T-helper 1 cell treated with Interleukin-12 subunit alpha and Interleukin-12 subunit beta and Interleukin-4 antibody, amounts not matched to agents 30 ng/mL and 1 ng/mL, for 36 hours (primary cell): Measurements from ENCODE around the gene PPP6R3. TPM values are rescaled to one million over a fixed set of nuclear protein-coding genes. Genes with fewer than 3 reads are reported as not detected.
"Not testable (repeated sequence)": the region's sequence is repeated elsewhere in the genome, so short reads cannot be mapped to it uniquely, and the experiment has no call there.

ENCODE experiments used
- intact Hi-C: fragments of 100-400 bp; cut with micrococcal nuclease; formaldehyde crosslinking; loops from one replicate; pipeline ENCODE4 v1.15.1; 2024
- total RNA-seq: library from RNA; stranded (reverse); gene quantifications from 2 replicates; pipeline ENCODE4 v1.2.3, GENCODE V29; 2022

The PPP6R3 gene
- total RNA-seq, 1 donor from 2014 or later = 139 TPM

DNA sequence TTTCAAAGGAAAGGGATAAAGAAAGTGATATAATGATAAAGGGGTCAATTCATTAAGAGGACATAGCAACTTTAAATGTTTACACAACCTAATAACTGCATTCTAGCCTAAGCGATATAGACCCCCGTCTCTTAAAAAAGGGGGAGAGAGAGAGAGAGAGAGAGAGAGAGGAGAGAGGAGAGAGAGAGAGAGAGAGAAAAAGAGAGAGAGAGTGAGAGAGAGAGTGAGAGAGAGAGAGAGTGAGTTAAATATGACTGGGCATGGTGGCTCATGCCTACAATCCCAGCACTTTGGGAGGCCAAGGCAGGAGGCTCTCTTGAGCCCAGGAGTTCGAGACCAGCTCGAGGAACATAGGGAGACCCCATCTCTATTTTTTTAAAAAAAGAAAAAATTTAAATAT, 133.6 kb downstream of the PPP6R3 start:
- intact Hi-C loops = no loop called here

DNA sequence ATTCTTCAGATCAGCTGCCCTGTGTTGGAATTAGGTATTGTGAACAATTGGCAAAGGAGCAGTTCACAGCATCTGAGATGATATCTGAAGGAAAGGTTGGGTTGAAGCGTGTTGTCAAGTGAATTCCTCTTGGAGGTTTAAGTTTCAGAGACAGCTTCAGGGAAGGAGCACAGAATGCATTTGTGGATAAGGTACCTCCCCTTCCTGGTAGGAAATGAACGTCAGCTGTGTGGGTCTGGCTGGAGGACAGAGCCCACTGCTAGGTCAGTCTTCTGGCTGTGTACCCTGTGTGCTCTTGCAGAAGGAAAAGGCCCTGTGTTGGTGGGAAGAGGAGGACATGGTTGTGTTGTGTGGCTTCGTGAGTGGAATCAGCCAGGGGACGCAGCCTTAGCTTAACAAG, 135.7 kb downstream of the PPP6R3 start:
- intact Hi-C loops = no loop called here

GRCh38 chr11:68598816-68599653, 138.5 kb downstream of the PPP6R3 start:
- intact Hi-C loops = no loop called here

DNA sequence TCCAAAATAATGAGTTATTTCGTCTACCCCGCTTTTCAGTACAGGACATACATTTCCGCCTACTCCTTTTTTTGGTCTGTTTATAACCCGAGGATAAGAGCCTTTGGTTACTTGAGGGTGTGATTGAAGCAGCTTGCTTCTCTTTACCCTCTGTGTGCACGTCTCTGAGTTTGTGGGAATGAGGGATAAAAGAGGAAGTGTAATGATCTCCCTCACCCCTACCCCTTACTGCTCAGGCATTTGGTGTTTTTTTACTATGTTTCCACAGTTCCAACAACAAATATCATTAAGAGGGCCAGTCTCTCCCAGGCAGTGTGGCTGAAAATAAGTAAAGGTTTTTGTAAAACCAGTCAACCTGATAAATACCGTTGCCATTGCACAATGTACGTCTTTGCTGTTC, 140.6 kb downstream of the PPP6R3 start:
- intact Hi-C loops = no loop called here

DNA sequence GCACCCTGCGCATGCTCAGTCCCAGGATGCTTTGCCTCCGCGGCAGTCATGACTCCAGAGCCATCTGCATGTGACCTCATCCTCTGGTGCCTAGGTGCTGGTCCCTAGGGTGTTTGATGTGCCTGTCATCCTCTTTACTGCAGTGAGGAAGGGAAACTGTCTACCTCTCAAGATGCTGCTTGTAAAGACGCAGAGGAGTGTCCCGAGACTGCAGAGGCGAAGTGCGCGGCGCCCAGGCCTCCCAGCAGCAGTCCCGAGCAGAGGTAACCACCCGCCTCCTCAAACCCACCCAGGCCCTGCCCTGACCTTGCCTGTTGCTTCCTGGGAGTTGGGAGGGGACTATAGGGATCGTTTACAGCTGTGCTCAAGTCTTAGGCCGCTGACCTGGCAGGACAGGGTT, 149.2 kb downstream of the PPP6R3 start:
- intact Hi-C loops = loop anchor here (2.0 kb wide), 1 partner anchor 479 kb away; no protein-coding TSS in a partner anchor

- intact Hi-C loops = loop anchor here (2.0 kb wide), 1 partner anchor 478 kb away; no protein-coding TSS in a partner anchor
Measured at GRCh38 chr11:68610452-68611116, 150.0 kb downstream of the PPP6R3 start.

- intact Hi-C loops = no loop called here
Measured at GRCh38 chr11:68615657-68616056, 155.1 kb downstream of the PPP6R3 start.

DNA sequence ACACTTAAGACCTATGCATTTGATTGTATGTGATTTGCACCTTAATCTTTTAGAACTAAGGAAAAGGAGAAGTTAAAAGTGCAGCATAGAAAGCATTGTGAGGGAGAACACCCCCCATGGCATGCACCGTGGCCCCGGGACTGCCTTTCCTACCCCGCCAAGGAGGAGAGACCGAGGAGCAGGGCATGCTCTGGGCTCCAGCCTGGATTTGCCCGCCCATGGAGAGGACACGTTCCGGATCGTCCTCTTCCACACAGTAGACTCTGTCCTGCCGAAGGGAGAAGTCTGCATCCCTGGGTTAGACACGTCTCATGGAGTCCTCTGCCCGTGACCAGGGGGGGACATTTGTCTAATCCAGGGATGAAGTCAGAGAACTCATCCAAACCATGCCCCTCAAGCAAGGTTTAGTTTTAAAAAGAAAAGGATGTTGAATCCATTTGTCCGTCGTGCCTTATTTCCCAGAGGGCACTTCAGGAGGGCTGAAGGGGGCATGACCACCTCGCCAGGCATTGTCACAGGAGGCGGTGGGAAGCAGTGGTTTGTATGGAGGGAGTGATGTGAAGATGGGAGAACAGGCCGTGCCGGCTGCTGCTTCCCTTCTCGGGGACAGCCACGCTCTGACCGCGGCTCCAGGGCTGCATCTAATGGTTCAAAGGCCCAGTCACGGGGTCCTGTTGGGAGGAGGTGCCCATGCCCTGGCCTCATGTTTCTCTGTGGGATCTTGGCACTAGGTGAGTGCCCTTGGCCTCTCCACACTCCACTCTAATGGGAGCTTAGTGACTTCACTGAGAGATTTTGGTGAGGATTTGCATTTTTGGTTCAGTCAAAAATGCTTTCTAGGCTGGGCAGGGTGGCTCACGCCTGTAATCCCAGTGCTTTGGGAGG, 157.6 kb downstream of the PPP6R3 start:
- intact Hi-C loops = no loop called here

DNA sequence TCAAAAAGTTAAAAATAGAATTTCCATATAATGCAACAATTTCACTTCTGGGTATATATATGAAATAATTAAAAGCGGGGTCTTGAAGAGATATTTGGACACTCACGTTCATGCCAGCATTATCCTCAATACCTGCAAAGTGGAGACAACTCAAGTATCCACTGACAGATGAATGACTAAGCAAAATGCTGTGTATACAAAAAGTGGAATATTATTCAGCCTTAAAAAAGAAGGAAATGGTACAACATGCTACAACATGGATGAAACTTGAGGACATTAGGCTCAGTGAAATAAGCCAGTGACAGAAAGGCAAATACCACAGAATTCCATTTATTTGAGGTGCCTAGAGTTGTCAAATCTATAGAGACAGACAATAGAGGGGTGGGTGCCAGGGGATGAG, 161.3 kb downstream of the PPP6R3 start:
- intact Hi-C loops = no loop called here

DNA sequence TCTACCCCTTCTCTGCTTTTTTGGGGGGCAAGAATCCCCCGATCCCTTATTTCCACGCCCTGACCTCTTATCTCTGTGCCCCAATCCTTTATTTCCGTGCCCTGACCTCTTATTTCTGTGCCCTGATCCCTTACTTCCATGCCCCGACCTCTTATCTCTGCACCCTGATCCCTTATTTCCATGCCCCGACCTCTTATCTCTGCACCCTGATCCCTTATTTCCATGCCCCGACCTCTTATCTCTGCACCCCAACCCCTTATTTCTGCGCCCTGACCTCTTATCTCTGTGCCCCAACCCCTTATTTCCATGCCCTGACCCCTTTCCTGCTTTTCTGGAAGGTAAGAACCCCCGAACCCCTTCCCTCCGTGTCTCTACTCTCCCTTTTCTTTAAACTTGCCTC, 163.2 kb downstream of the PPP6R3 start:
- intact Hi-C loops = not testable (repeated sequence)

GRCh38 chr11:68625069-68625468, 164.5 kb downstream of the PPP6R3 start:
- intact Hi-C loops = not testable (repeated sequence)

GRCh38 chr11:68626236-68626635, 165.7 kb downstream of the PPP6R3 start:
- intact Hi-C loops = not testable (repeated sequence)

DNA sequence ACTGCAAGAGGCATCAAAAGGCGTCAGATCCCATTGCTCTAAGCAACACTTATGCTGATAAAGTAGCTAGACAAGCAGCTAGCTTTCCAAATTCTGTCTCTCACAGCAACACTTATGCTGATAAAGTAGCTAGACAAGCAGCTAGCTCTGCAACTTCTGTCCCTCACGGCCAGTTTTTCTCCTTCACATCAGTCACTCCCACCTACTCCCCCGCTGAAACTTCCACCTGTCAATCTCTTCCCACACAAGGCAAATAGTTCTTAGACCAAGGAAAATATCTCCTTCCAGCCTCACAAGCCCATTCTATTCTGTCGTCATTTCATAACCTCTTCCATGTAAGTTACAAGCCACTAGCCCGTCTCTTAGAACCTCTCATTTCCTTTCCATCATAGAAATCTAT, 168.3 kb downstream of the PPP6R3 start:
- intact Hi-C loops = not testable (repeated sequence)

- intact Hi-C loops = loop anchor here (1.0 to 2.0 kb wide), 3 partner anchors 166 to 456 kb away; no protein-coding TSS in a partner anchor
Measured at GRCh38 chr11:68632375-68632774, 171.8 kb downstream of the PPP6R3 start.

DNA sequence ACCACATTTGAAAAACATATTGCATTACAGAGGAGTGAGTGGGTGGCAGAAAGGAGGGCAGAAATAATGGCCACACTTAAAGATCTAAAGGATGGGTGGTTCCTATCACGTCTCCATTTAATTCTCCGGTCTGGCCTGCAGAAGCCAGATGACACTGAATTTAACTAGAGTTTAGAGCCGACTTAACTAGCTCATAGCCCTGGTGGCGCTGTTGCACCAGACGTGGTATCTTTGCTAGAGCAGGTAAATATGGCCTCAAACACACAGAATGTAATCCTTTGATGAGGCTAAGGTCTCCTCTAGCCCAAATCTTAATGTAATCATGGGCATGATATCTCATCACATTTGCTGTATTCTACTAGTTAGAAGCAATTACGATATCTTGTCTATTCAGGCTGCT, 172.2 kb downstream of the PPP6R3 start:
- intact Hi-C loops = loop anchor here (1.0 to 2.0 kb wide), 3 partner anchors 165 to 456 kb away; no protein-coding TSS in a partner anchor

DNA sequence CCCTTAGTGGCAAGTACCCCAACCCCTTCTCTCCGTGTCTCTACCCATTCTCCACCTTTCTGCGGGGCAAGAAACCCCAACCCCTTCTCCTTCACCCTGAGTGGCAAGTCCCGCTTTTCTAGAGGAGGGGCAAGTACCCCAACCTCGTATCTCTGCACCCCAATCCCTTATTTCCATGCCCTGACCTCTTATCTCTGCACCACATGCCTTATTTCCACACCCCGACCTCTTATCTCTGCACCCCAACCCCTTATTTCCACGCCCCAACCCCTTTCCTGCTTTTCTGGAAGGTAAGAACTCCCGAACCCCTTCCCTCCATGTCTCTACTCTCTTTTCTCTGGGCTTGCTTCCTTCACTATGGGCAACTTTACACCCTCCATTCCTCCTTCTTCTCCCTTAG, 174.1 kb downstream of the PPP6R3 start:
- intact Hi-C loops = not testable (repeated sequence)

- intact Hi-C loops = not testable (repeated sequence)
Measured at GRCh38 chr11:68635172-68635571, 174.6 kb downstream of the PPP6R3 start.

DNA sequence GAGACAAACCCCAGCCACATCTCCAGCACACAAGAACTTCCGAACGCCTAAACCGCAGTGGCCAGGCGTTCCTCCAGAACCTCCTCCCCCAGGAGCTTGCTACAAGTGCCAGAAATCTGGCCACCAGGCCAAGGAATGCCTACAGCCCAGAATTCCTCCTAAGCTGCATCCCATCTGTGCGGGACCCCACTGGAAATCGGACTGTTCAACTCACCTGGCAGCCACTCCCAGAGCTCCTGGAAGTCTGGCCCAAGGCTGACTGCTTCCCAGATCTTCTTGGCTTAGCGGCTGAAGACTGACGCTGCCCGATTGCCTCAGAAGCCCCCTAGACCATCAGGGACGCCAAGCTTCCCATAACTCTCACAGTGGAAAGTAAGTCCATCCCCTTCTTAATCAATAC, 175.3 kb downstream of the PPP6R3 start:
- intact Hi-C loops = not testable (repeated sequence)

DNA sequence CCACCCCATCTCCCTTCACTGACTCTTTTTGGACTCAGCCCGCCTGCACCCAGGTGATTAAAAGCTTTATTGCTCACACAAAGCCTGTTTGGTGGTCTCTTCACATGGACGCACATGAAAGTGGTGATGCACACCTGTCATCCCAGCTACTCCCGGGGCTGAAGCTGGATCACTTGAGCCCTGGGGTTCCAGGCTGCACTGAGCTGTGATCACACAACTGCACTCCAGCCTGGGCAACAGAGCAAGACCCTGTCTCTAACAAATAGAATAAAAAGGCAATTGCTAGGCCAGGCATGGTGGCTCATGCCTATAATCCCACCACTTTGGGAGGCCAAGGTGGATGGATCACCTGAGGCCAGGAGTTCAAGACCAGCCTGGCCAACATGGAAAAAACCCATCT, 178.8 kb downstream of the PPP6R3 start:
- intact Hi-C loops = not testable (repeated sequence)

DNA sequence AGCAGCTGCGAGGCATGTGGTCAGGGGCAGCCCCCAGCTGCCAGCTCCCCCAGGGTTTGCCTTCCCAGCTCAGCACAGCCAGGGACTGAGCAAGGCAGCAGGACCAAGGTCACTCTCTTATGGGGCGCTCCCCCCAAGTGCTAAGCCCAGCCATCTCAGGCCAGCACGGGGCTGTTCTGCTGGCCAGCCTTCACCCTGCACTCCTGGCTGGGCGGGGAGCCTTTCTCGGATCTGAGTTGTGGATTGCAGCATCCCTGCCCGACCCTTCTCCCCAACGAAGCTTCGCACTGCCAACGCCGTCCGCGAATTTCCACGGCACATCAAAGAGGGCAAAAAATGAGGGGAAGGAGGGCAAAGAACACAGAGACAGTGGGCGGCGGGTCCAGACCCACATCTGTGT, 181.3 kb downstream of the PPP6R3 start:
- intact Hi-C loops = no loop called here

DNA sequence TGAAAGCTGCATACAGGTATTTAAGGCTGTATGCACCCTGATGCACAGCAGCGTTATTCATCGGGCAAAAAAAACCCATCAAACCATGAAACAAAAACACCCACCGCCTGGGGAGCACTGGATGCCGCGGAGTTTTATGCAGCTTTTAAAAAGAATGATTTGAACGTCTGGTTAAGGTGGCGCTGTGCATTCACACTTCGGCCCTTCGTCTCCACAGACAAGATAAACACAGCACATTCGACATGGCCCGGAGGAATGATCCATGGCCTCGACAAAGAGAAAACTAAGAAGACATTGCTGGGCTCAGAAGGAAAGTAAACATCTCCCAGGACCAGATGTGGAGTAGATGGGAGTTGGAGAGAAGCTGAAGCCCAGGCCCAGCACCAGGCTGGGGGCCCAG, 183.0 kb downstream of the PPP6R3 start:
- intact Hi-C loops = no loop called here
